WTC11 (cell line): ENCODE results near the gene NDE1.

ENCODE experiments used
- CBFB ChIP-seq: sonication (generic); formaldehyde crosslinking; IDR thresholded peaks from 2 replicates; pipeline ENCODE4 v1.8.1; 2022; ENCODE audit warnings: mild to moderate bottlenecking, low read depth, missing genetic modification reagents
- JUN ChIP-seq: sonication (generic); formaldehyde crosslinking; IDR thresholded peaks from 2 replicates; pipeline ENCODE4 v1.8.0; 2023; ENCODE audit warnings: mild to moderate bottlenecking, missing genetic modification reagents
- TP53 ChIP-seq: sonication (generic); formaldehyde crosslinking; IDR thresholded peaks from 2 replicates; pipeline ENCODE4 v1.8.1; 2023; ENCODE audit warnings: mild to moderate bottlenecking, missing genetic modification reagents
- ZNF138 ChIP-seq: sonication (generic); formaldehyde crosslinking; conservative IDR thresholded peaks from 2 replicates; pipeline ENCODE4 v1.8.1; 2022; ENCODE audit warnings: mild to moderate bottlenecking, moderate library complexity, missing genetic modification reagents
- ZNF317 ChIP-seq: sonication (generic); formaldehyde crosslinking; IDR thresholded peaks from 2 replicates; pipeline ENCODE4 v1.8.1; 2023; ENCODE audit warnings: low read depth, mild to moderate bottlenecking, moderate library complexity, missing genetic modification reagents, borderline replicate concordance
- TF ChIP-seq, protein P1 (sequence below): sonication (generic); formaldehyde crosslinking; IDR thresholded peaks from 2 replicates; pipeline ENCODE4 v1.8.1; 2022; ENCODE audit warnings: low read depth, mild to moderate bottlenecking, moderate library complexity, missing genetic modification reagents, borderline replicate concordance
- TF ChIP-seq, protein P2 (sequence below): fragments of 200-600 bp; IDR thresholded peaks from 2 replicates; pipeline ENCODE4 v1.8.0; 2022; ENCODE audit warnings: antibody characterized with exemption
- TF ChIP-seq, protein P3 (sequence below): fragments of 250-450 bp; sonication (Bioruptor Pico); IDR thresholded peaks from 2 replicates; pipeline ENCODE4 v2.1.2; 2022; ENCODE audit warnings: mild to moderate bottlenecking, moderate library complexity
- TF ChIP-seq, protein P4 (sequence below): sonication (generic); formaldehyde crosslinking; IDR thresholded peaks from 2 replicates; pipeline ENCODE4 v1.8.1; 2023; ENCODE audit warnings: mild to moderate bottlenecking, missing genetic modification reagents

GRCh38 chr16:15682105-15682570 is 32.1 kb downstream of the NDE1 start:
- TF ChIP-seq ZNF317 (CRISPR knock-in tag) (no peak), ZNF138 (no peak), JUN (CRISPR knock-in tag) (no peak), TP53 (no peak), CBFB (CRISPR knock-in tag) (no peak)
- TF ChIP-seq, protein P1, sequence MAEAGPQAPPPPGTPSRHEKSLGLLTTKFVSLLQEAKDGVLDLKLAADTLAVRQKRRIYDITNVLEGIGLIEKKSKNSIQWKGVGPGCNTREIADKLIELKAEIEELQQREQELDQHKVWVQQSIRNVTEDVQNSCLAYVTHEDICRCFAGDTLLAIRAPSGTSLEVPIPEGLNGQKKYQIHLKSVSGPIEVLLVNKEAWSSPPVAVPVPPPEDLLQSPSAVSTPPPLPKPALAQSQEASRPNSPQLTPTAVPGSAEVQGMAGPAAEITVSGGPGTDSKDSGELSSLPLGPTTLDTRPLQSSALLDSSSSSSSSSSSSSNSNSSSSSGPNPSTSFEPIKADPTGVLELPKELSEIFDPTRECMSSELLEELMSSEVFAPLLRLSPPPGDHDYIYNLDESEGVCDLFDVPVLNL (CRISPR knock-in tag), result no peak
- TF ChIP-seq, protein P2, sequence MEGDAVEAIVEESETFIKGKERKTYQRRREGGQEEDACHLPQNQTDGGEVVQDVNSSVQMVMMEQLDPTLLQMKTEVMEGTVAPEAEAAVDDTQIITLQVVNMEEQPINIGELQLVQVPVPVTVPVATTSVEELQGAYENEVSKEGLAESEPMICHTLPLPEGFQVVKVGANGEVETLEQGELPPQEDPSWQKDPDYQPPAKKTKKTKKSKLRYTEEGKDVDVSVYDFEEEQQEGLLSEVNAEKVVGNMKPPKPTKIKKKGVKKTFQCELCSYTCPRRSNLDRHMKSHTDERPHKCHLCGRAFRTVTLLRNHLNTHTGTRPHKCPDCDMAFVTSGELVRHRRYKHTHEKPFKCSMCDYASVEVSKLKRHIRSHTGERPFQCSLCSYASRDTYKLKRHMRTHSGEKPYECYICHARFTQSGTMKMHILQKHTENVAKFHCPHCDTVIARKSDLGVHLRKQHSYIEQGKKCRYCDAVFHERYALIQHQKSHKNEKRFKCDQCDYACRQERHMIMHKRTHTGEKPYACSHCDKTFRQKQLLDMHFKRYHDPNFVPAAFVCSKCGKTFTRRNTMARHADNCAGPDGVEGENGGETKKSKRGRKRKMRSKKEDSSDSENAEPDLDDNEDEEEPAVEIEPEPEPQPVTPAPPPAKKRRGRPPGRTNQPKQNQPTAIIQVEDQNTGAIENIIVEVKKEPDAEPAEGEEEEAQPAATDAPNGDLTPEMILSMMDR, result no peak
- TF ChIP-seq, protein P3, sequence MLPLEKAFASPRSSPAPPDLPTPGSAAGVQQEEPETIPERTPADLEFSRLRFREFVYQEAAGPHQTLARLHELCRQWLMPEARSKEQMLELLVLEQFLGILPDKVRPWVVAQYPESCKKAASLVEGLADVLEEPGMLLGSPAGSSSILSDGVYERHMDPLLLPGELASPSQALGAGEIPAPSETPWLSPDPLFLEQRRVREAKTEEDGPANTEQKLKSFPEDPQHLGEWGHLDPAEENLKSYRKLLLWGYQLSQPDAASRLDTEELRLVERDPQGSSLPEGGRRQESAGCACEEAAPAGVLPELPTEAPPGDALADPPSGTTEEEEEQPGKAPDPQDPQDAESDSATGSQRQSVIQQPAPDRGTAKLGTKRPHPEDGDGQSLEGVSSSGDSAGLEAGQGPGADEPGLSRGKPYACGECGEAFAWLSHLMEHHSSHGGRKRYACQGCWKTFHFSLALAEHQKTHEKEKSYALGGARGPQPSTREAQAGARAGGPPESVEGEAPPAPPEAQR, result no peak
- TF ChIP-seq, protein P4, sequence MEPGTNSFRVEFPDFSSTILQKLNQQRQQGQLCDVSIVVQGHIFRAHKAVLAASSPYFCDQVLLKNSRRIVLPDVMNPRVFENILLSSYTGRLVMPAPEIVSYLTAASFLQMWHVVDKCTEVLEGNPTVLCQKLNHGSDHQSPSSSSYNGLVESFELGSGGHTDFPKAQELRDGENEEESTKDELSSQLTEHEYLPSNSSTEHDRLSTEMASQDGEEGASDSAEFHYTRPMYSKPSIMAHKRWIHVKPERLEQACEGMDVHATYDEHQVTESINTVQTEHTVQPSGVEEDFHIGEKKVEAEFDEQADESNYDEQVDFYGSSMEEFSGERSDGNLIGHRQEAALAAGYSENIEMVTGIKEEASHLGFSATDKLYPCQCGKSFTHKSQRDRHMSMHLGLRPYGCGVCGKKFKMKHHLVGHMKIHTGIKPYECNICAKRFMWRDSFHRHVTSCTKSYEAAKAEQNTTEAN (CRISPR knock-in tag), result no peak
